Measurements from ENCODE around the gene AIM2.

AIM2 gene

GRCh38 chr1:159015440-159015909, 61.1 kb downstream of the AIM2 start:
- TF ChIP-seq, protein P1, sequence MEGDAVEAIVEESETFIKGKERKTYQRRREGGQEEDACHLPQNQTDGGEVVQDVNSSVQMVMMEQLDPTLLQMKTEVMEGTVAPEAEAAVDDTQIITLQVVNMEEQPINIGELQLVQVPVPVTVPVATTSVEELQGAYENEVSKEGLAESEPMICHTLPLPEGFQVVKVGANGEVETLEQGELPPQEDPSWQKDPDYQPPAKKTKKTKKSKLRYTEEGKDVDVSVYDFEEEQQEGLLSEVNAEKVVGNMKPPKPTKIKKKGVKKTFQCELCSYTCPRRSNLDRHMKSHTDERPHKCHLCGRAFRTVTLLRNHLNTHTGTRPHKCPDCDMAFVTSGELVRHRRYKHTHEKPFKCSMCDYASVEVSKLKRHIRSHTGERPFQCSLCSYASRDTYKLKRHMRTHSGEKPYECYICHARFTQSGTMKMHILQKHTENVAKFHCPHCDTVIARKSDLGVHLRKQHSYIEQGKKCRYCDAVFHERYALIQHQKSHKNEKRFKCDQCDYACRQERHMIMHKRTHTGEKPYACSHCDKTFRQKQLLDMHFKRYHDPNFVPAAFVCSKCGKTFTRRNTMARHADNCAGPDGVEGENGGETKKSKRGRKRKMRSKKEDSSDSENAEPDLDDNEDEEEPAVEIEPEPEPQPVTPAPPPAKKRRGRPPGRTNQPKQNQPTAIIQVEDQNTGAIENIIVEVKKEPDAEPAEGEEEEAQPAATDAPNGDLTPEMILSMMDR (IDR thresholded peaks at IDR 0.05; ENCODE audit: low read depth, low read length, missing control alignments), result no peak
- H3K4me3 ChIP-seq (replicated peaks; ENCODE audit: low read depth, low read length), result no peak overlapping the region
- DNase-seq (ENCODE audit: extremely low read depth, low read depth), result peak; percentile 86

- TF ChIP-seq, protein P1 (IDR thresholded peaks at IDR 0.05; ENCODE audit: low read depth, low read length, missing control alignments), result no peak
- no peak for DNase-seq (ENCODE audit: extremely low read depth, low read depth)
- H3K4me3 ChIP-seq (replicated peaks; ENCODE audit: low read depth, low read length), result no peak overlapping the region
Measured at GRCh38 chr1:159014851-159015250, 61.7 kb downstream of the AIM2 start.

DNA sequence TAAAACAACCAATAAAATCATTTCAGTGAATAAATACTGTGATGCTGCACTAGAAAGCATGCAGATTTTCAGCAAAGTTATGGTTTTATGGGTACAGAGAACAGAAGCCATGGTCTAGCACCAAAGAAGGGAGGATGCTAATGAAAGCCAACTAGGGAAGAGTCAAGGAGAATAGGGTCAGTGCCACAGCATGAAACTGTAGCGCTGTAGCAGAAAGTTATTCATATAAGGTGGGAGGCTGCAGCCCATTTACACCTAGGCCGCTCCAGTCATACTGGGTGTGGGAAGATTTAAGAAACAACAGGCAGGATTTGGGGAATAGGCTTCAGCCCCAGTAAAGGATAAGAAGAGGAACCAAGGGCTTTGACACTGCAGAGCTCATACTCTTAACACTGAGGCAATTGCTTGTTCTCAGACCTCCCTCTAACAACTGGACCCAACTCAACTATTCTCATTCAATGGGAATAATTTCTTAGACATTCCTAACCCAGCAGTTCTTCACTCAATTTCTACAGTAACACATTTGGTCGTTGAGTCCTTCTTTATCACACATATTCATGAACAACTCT, 62.5 kb downstream of the AIM2 start:
- no peak overlapping the region for H3K4me3 ChIP-seq (replicated peaks; ENCODE audit: low read depth, low read length)
- no peak for DNase-seq (ENCODE audit: extremely low read depth, low read depth)
- TF ChIP-seq, protein P1 (IDR thresholded peaks at IDR 0.05; ENCODE audit: low read depth, low read length, missing control alignments), result no peak

DNA sequence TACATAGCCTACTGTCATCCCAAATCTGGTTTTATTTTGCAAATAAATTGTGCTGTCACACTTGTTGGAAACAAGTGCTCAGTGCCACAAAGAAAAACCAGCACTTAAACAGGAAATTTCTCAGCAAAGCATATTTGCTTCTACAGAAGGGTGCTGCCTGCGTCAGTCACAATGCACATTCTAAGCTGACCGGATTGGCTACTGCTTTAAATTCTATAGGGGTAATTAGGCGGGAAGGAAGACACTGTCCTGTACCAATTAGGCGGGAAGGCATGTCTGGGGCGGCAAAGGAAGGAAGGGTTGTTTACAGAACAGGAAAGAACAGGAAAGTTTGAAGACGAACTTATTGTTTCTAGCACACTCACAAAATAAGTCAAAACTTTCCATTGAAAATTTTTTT, 64.1 kb downstream of the AIM2 start:
- TF ChIP-seq, protein P1 (IDR thresholded peaks at IDR 0.05; ENCODE audit: low read depth, low read length, missing control alignments), result no peak
- no peak for DNase-seq (ENCODE audit: extremely low read depth, low read depth)
- peak overlapping the region; percentile 66 for H3K4me3 ChIP-seq (replicated peaks; ENCODE audit: low read depth, low read length)
